DOHH2 (cell line): ENCODE data around the gene C3orf18.

ENCODE experiments used
- EZH2phosphoT487 ChIP-seq: fragments of 200-600 bp; sonication (generic); IDR thresholded peaks from 2 replicates; pipeline ENCODE4 v1.6.1; 2017; ENCODE audit warnings: borderline replicate concordance, mild to moderate bottlenecking, antibody characterized with exemption, low read length, moderate library complexity, mixed read lengths
- TF ChIP-seq, protein P1 (sequence below): fragments of 200-600 bp; sonication (generic); IDR thresholded peaks from one replicate; pipeline ENCODE4 v1.5.1; 2014; ENCODE audit warnings: antibody characterized with exemption, mild to moderate bottlenecking, low read depth, low read length; ENCODE audit not compliant: poor library complexity, severe bottlenecking

DNA sequence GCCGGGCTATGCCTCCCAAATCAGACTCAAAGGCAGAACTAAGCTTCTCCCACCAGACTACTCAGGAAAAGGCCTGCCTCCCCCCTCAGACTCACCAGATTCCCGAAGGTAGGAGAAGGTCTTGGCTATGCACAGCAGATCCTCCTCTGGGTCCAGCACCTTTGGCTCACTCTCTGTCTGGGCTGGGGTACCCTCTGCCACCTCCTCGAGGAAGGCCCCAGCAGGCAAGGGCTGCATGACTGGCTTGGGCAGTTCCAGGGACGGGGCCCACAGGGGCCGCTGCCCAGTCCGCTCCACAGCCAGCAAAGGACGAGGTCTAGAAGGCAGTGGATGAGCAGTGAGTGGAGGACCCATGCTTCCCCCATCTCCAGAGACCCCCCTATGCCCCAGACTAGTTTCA lies 40.7 kb upstream of the C3orf18 start:
- TF ChIP-seq, protein P1, sequence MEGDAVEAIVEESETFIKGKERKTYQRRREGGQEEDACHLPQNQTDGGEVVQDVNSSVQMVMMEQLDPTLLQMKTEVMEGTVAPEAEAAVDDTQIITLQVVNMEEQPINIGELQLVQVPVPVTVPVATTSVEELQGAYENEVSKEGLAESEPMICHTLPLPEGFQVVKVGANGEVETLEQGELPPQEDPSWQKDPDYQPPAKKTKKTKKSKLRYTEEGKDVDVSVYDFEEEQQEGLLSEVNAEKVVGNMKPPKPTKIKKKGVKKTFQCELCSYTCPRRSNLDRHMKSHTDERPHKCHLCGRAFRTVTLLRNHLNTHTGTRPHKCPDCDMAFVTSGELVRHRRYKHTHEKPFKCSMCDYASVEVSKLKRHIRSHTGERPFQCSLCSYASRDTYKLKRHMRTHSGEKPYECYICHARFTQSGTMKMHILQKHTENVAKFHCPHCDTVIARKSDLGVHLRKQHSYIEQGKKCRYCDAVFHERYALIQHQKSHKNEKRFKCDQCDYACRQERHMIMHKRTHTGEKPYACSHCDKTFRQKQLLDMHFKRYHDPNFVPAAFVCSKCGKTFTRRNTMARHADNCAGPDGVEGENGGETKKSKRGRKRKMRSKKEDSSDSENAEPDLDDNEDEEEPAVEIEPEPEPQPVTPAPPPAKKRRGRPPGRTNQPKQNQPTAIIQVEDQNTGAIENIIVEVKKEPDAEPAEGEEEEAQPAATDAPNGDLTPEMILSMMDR, result no peak
- no peak for TF ChIP-seq EZH2phosphoT487
